ENCODE measurements around the gene KRTAP5-5. TPM values are rescaled to one million over a fixed set of nuclear protein-coding genes. Genes with fewer than 3 reads are reported as not detected.
"Not testable (repeated sequence)": the region's sequence is repeated elsewhere in the genome, so short reads cannot be mapped to it uniquely, and the experiment has no call there.

Gene KRTAP5-5
- total RNA-seq, 1 experiment from 2014 or later: not detected

DNA sequence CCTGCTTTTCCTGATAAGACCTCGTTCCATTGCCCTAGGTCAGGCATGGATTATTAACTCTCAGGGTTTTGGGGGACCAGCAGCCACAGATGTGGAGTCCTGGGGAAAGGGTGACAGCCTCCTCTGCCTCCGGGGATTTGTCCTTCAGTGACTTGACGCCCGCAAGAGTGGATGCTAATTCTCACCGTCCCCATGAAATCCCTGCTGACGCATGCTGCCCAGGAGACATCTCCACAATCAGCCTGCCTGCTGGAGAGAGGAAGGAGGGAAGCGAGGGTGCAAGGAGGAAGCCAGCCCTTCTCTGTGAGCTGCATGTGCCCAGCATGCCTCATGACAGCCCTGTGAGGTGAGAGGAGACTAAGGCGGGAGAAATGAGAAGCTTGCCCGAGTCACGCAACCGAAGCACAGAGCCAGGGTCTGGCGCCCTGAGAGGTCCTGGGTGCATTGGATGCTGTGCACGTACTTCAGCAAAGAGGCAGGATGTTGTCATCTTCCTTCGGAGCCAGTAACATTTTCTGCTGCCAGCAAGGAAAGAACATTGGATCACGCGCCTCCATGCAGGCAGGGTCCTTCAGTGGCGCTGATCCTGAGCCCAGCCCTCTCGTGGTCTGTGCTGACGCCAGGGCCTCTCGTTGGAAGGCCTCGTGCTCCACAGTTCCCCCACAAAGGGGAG, 40.1 kb downstream of the KRTAP5-5 start:
- H3K4me1 ChIP-seq (ENCODE audit: low read length): no peaks in the 10 kb centered on the region
- no peak overlapping the region for H3K9ac ChIP-seq (ENCODE audit: low read length)
- H3K4me2 ChIP-seq (ENCODE audit: low read depth, low read length, poor library complexity, severe bottlenecking): no peak overlapping the region
- H3K27ac ChIP-seq (ENCODE audit: low read length): no peak overlapping the region
- no peaks in the 10 kb centered on the region for H3K9me3 ChIP-seq (ENCODE audit: low read length)
- no peaks in the 10 kb centered on the region for H3K36me3 ChIP-seq (ENCODE audit: insufficient read depth, low read length)
- H3K79me2 ChIP-seq (ENCODE audit: low read length): no peaks in the 10 kb centered on the region
- no peaks in the 10 kb centered on the region for H3K27me3 ChIP-seq (ENCODE audit: low read length)
- DNase-seq: no peak
- no peak overlapping the region for H3K4me3 ChIP-seq (ENCODE audit: low read length)
- H4K20me1 ChIP-seq (ENCODE audit: insufficient read depth, low read depth, low read length): no peaks in the 10 kb centered on the region
- H3K9me2 ChIP-seq (replicated peaks; ENCODE audit: insufficient read depth, low read length): no peaks in the 10 kb centered on the region
- H2AFZ ChIP-seq (ENCODE audit: low read length): no peak overlapping the region

DNA sequence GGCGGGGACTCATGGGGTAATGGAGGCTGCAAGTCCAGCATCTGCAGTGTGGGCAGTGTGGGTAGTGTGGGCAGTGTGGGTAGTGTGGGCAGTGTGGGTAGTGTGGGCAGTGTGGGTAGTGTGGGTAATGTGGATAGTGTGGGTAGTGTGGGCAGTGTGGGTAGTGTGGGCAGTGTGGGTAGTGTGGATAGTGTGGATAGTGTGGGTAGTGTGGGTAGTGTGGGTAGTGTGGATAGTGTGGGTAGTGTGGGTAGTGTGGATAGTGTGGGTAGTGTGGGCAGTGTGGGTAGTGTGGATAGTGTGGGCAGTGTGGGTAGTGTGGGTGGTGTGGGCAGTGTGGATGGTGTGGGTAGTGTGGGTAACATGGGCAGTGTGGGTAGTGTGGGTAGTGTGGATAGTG, 40.9 kb downstream of the KRTAP5-5 start:
- DNase-seq: peak; percentile 2
- not testable (repeated sequence) for H3K4me3 ChIP-seq (ENCODE audit: low read length); H3K9me2 ChIP-seq (replicated peaks; ENCODE audit: insufficient read depth, low read length); H3K36me3 ChIP-seq (ENCODE audit: insufficient read depth, low read length); H3K79me2 ChIP-seq (ENCODE audit: low read length); H3K9me3 ChIP-seq (ENCODE audit: low read length); H3K9ac ChIP-seq (ENCODE audit: low read length); H3K4me1 ChIP-seq (ENCODE audit: low read length); H3K4me2 ChIP-seq (ENCODE audit: low read depth, low read length, poor library complexity, severe bottlenecking); H3K27ac ChIP-seq (ENCODE audit: low read length); H3K27me3 ChIP-seq (ENCODE audit: low read length); H4K20me1 ChIP-seq (ENCODE audit: insufficient read depth, low read depth, low read length); H2AFZ ChIP-seq (ENCODE audit: low read length)

DNA sequence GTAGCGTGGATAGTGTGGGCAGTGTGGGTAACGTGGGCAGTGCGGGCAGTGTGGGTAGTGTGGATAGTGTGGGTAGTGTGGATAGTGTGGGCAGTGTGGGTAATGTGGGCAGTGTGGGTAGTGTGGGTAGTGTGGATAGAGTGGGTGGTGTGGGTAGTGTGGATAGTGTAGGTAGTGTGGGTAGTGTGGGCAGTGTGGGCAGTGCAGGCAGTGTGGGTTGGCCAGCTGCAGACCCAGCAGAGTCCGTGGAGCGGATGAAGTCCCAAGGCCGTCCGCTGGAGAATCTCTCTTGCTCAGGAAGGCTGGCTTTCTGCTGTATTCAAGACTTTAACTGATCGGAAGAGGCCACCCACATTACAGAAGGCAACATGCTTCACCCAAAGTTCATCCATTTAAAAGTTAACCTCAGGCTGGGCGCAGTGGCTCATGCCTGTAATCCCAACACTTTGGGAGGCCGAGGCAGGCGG, 41.4 kb downstream of the KRTAP5-5 start:
- Histone ChIP-seq H3K27ac (ENCODE audit: low read length) (no peak overlapping the region), H3K4me3 (ENCODE audit: low read length) (no peak overlapping the region), H3K36me3 (ENCODE audit: insufficient read depth, low read length) (no peaks in the 10 kb centered on the region), H3K27me3 (ENCODE audit: low read length) (no peaks in the 10 kb centered on the region), H3K4me1 (ENCODE audit: low read length) (no peaks in the 10 kb centered on the region), H3K9me2 (replicated peaks; ENCODE audit: insufficient read depth, low read length) (no peaks in the 10 kb centered on the region), H4K20me1 (ENCODE audit: insufficient read depth, low read depth, low read length) (no peaks in the 10 kb centered on the region), H3K4me2 (ENCODE audit: low read depth, low read length, poor library complexity, severe bottlenecking) (no peak overlapping the region), H3K9ac (ENCODE audit: low read length) (no peak overlapping the region), H3K79me2 (ENCODE audit: low read length) (no peaks in the 10 kb centered on the region), H2AFZ (ENCODE audit: low read length) (no peak overlapping the region), H3K9me3 (ENCODE audit: low read length) (no peaks in the 10 kb centered on the region)
- DNase-seq: peak; percentile 16

DNA sequence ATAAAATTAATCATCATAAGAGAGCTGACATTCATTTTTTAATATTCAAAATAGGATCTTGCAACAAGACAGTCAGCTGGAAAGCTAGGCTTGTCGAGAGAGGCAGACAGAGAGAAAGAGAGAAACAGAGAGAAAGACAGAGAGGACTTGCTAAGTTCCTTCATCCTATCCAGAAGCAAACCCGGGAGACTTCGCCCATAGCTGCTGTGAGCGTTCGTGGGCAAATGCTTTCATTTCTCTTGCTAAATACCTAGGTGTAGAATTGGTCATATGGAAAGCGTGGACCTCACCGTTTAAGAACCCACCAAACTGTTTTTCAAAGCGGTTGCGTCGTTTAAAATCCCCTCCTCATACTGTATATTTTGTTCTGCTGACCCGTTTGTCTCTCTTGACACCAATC, 42.1 kb downstream of the KRTAP5-5 start:
- no peaks in the 10 kb centered on the region for H4K20me1 ChIP-seq (ENCODE audit: insufficient read depth, low read depth, low read length)
- H3K36me3 ChIP-seq (ENCODE audit: insufficient read depth, low read length): no peaks in the 10 kb centered on the region
- no peaks in the 10 kb centered on the region for H3K4me1 ChIP-seq (ENCODE audit: low read length)

DNA sequence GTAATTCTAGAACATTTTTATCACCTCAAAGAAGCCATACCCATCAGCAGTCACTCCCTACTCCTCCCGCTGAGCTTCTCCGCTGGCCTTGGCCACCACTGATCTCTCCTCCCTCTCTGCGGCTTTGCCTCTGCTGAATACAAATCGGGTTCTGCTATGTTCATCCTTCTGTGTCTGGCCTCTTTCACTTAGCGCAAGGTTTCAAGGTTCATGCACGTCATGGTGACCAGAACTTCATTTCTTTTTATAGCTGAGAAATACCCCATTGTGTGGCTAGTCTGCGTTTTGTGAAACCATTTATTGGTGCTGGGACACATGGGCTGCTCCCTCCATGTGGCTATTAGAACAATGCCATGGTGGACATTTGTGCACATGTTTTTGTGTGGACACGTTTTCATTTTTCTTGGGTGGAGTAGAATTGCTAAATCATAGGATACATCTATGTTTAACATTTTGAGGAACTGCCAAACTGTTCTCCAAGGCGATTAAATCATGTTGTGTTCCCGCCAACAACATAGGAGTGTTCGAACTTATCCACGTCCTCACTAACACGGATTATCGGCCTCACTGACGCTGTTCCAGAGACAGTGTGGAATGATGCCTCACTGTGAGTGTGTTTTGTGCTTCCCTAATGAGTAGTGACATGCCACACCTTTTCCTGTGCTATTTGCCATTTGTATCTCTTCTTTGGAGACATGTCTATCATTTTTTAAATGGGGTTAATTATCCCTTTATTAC, 43.2 kb downstream of the KRTAP5-5 start:
- Histone ChIP-seq H3K9me3 (ENCODE audit: low read length) (no peaks in the 10 kb centered on the region), H3K27me3 (ENCODE audit: low read length) (no peaks in the 10 kb centered on the region), H3K36me3 (ENCODE audit: insufficient read depth, low read length) (no peaks in the 10 kb centered on the region), H3K79me2 (ENCODE audit: low read length) (no peaks in the 10 kb centered on the region), H3K9me2 (replicated peaks; ENCODE audit: insufficient read depth, low read length) (no peaks in the 10 kb centered on the region), H4K20me1 (ENCODE audit: insufficient read depth, low read depth, low read length) (no peaks in the 10 kb centered on the region), H2AFZ (ENCODE audit: low read length) (no peak overlapping the region), H3K9ac (ENCODE audit: low read length) (no peak overlapping the region), H3K27ac (ENCODE audit: low read length) (no peak overlapping the region), H3K4me2 (ENCODE audit: low read depth, low read length, poor library complexity, severe bottlenecking) (no peak overlapping the region), H3K4me1 (ENCODE audit: low read length) (no peaks in the 10 kb centered on the region), H3K4me3 (ENCODE audit: low read length) (no peak overlapping the region)
- peak; percentile 27 for DNase-seq

More for the DNA sequence above, 42.1 kb downstream of the KRTAP5-5 start:
- Histone ChIP-seq H2AFZ (ENCODE audit: low read length) (no peak overlapping the region), H3K4me3 (ENCODE audit: low read length) (no peak overlapping the region), H3K27ac (ENCODE audit: low read length) (no peak overlapping the region), H3K9me3 (ENCODE audit: low read length) (no peaks in the 10 kb centered on the region), H3K27me3 (ENCODE audit: low read length) (no peaks in the 10 kb centered on the region), H3K79me2 (ENCODE audit: low read length) (no peaks in the 10 kb centered on the region), H3K4me2 (ENCODE audit: low read depth, low read length, poor library complexity, severe bottlenecking) (no peak overlapping the region), H3K9ac (ENCODE audit: low read length) (no peak overlapping the region), H3K9me2 (replicated peaks; ENCODE audit: insufficient read depth, low read length) (no peaks in the 10 kb centered on the region)
- peak; percentile 35 for DNase-seq

DNA sequence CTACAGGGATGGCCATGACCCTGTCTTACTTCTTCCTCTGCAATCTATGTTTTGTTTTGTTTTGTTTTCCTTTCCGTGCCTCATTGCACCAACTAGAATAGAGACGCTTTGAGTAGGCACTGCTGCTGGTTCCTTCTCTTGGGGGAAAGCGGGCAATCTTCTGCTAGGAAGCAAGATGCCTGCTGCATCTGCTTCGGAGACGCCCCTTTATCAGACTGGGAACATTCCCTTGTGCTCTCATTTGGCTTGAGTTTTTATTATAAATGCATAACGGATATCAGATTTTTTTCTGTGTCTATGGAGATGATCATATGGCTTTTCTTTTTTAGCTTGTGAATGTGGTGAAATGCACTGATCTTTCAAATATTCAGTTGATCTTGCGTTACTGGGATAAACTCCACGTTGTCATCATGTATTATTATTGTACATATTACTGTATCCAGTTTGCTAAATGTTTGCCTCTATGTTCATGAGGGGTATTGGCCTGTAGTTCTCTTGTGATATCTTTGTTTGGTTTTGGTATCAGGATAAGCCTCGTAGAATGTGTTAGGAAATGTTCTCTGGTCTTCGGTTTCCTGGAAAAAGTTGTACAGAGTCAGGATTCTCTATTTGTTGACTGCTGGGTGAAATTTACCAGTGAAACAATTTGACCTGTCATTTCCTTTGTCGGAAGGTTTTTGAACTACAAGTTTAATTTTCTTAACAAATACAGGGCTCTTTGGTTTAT, 44.0 kb downstream of the KRTAP5-5 start:
- Histone ChIP-seq H3K27ac (ENCODE audit: low read length) (no peak overlapping the region), H3K36me3 (ENCODE audit: insufficient read depth, low read length) (no peaks in the 10 kb centered on the region), H4K20me1 (ENCODE audit: insufficient read depth, low read depth, low read length) (no peaks in the 10 kb centered on the region), H3K27me3 (ENCODE audit: low read length) (no peaks in the 10 kb centered on the region), H3K9ac (ENCODE audit: low read length) (no peak overlapping the region), H3K4me3 (ENCODE audit: low read length) (no peak overlapping the region), H3K9me3 (ENCODE audit: low read length) (no peaks in the 10 kb centered on the region), H2AFZ (ENCODE audit: low read length) (no peak overlapping the region), H3K4me1 (ENCODE audit: low read length) (no peaks in the 10 kb centered on the region), H3K4me2 (ENCODE audit: low read depth, low read length, poor library complexity, severe bottlenecking) (no peak overlapping the region), H3K9me2 (replicated peaks; ENCODE audit: insufficient read depth, low read length) (no peaks in the 10 kb centered on the region), H3K79me2 (ENCODE audit: low read length) (no peaks in the 10 kb centered on the region)
- DNase-seq: peak; percentile 27

DNA sequence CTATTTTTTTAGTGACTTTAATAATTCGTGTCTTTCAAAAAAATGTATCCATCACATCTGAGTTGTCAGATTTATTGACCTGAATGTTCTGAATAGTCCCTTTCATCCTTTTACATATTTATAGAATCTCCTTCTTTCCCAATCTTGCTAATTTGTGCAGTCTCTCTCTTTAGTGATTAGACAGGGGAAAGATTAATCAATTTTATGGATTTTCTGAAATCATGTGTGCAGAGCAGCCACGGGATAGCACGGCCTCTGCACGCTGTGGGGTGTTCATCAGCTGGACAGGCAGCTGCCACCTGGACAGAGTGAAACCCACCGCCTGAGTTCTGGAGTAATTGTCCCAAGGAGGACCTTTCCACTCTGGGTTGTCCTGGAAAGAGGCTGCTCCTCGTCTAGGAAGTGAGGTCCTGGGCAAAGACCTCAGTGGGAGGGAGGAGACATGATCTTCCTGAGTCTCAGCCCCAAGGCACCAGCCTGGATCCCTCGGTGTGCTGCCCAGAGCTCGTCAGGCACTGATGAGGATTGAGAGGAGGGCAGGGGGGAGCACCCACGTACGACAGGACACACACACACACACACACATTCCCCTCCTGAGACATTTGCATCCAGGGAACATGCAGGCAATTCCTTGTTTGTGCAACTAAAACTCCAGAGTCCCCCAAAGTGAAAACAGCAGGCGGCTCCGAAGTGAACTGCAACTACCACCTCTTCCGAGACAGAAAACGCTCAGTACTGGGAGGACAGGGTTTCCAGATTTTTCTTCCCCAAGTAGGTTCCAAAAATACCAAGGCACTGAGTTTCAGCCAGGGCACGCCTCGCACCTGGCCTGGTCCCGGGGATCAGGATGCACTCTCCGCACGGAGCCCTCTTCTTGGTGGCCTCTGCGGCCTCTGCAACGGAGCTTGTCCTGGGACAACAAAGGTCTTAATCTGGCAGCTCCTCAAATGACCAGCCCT, 44.9 kb downstream of the KRTAP5-5 start:
- no peaks in the 10 kb centered on the region for H3K4me1 ChIP-seq (ENCODE audit: low read length)
- no peak overlapping the region for H3K4me2 ChIP-seq (ENCODE audit: low read depth, low read length, poor library complexity, severe bottlenecking)
- no peaks in the 10 kb centered on the region for H3K36me3 ChIP-seq (ENCODE audit: insufficient read depth, low read length)
- H3K9me2 ChIP-seq (replicated peaks; ENCODE audit: insufficient read depth, low read length): no peaks in the 10 kb centered on the region
- no peaks in the 10 kb centered on the region for H3K9me3 ChIP-seq (ENCODE audit: low read length)
- no peak overlapping the region for H3K4me3 ChIP-seq (ENCODE audit: low read length)
- no peak overlapping the region for H3K27ac ChIP-seq (ENCODE audit: low read length)
- H3K27me3 ChIP-seq (ENCODE audit: low read length): no peaks in the 10 kb centered on the region
- DNase-seq: peak; percentile 11
- H4K20me1 ChIP-seq (ENCODE audit: insufficient read depth, low read depth, low read length): no peaks in the 10 kb centered on the region
- H3K9ac ChIP-seq (ENCODE audit: low read length): no peak overlapping the region
- no peak overlapping the region for H2AFZ ChIP-seq (ENCODE audit: low read length)
- H3K79me2 ChIP-seq (ENCODE audit: low read length): no peaks in the 10 kb centered on the region

Data from Karpas-422 (cell line).